ENCODE data around the gene HERC5. TPM values are rescaled to one million over a fixed set of nuclear protein-coding genes. Genes with fewer than 3 reads are reported as not detected.
A peak's percentile ranks its signal among the peaks of the same experiment; 100 is the strongest.

HERC5 gene
- total RNA-seq, 1 experiment from 2014 or later, result 7.2 TPM

GRCh38 chr4:88527787-88528186 lies 70.9 kb downstream of the HERC5 start:
- H3K27ac ChIP-seq (ENCODE audit: low read depth, low read length), result no peak overlapping the region
- intact Hi-C loops (cut with micrococcal nuclease), result no loop called here
- no peak overlapping the region for H3K4me2 ChIP-seq (ENCODE audit: low read length)
- H2AFZ ChIP-seq (ENCODE audit: low read depth, low read length, poor library complexity, severe bottlenecking), result no peak overlapping the region
- H3K4me3 ChIP-seq (replicated peaks in 1 of 2; ENCODE audit: low read depth in 1 of 2, low read length in 2 of 2), result no peak overlapping the region
- no peak overlapping the region for H3K9ac ChIP-seq (ENCODE audit: low read length)
- ChIA-PET CTCF (interaction anchor here (1.2 to 2.3 kb wide), 3 partner anchors 132 to 495 kb away, joined by 3 to 23 read pairs (median 6); no protein-coding TSS in a partner anchor), RAD21 (ENCODE audit: low non-redundant PET in 1 of 2, low total read pairs in 2 of 2, uncharacterized antibody in 2 of 2, unreplicated experiment in 2 of 2) (interaction anchor here (0.7 to 1.7 kb wide), 2 partner anchors 119 to 132 kb away, joined by 4 to 5 read pairs; no protein-coding TSS in a partner anchor), POLR2A (no interaction called here)
- H3K9me2 ChIP-seq (ENCODE audit: insufficient read depth), result no peaks in the 10 kb centered on the region
- ATAC-seq, result no peak
- no peaks in the 10 kb centered on the region for H3K27me3 ChIP-seq (ENCODE audit: insufficient read depth, low read length)
- BruUV-seq (replicated peaks), result no TSS peak
- no peaks in the 10 kb centered on the region for H4K20me1 ChIP-seq (ENCODE audit: insufficient read depth)
- H3K4me1 ChIP-seq (ENCODE audit: control insufficient read depth in 1 of 2, insufficient read depth in 2 of 2, low read length in 2 of 2), result peaks cover 6 to 15% of the 10 kb centered on the region in 2 experiments; a peak in 3 of 4 replicates
- no peak for DNase-seq (ENCODE audit: low read depth, low spot score)
- H3K9me3 ChIP-seq (ENCODE audit: control insufficient read depth in 1 of 2, insufficient read depth in 1 of 2, low read depth in 1 of 2, low read length in 2 of 2), result no peaks in the 10 kb centered on the region
- H3K36me3 ChIP-seq (ENCODE audit: control insufficient read depth in 1 of 2, insufficient read depth in 2 of 2, low read length in 2 of 2), result no peaks in the 10 kb centered on the region
- peaks cover 6% of the 10 kb centered on the region for H3K79me2 ChIP-seq (ENCODE audit: insufficient read depth, low read length)
- no peak for TF ChIP-seq CBX3 (IDR thresholded peaks at IDR 0.05; ENCODE audit: low read depth)
- TF ChIP-seq EZH2 (IDR thresholded peaks at IDR 0.05), result no peak
- TF ChIP-seq POLR2A (IDR thresholded peaks at IDR 0.05; ENCODE audit: borderline replicate concordance, extremely low read depth, insufficient read depth, insufficient read length), result no peak
- TF ChIP-seq SP1 (IDR thresholded peaks at IDR 0.05; ENCODE audit: low read depth), result no peak
- no peak for TF ChIP-seq POLR2AphosphoS5 (IDR thresholded peaks at IDR 0.05; ENCODE audit: low read depth, low read length)
- no peak for TF ChIP-seq FOSL1 (IDR thresholded peaks at IDR 0.05; ENCODE audit: low read depth)
- no peak for TF ChIP-seq RAD21 (IDR thresholded peaks at IDR 0.05; ENCODE audit: low read depth)
- no peak for TF ChIP-seq ZFX (IDR thresholded peaks at IDR 0.05)
- no peak for TF ChIP-seq ATF3 (IDR thresholded peaks at IDR 0.05)
- TF ChIP-seq JUND (IDR thresholded peaks at IDR 0.05), result no peak
- TF ChIP-seq MAX (IDR thresholded peaks at IDR 0.05), result no peak
- no peak for TF ChIP-seq ELF1 (IDR thresholded peaks at IDR 0.05; ENCODE audit: borderline replicate concordance, low read depth)

- Histone ChIP-seq H2AFZ (ENCODE audit: low read depth, low read length, poor library complexity, severe bottlenecking) (no peak overlapping the region), H3K4me1 (ENCODE audit: control insufficient read depth in 1 of 2, insufficient read depth in 2 of 2, low read length in 2 of 2) (peaks cover 6 to 15% of the 10 kb centered on the region in 2 experiments; a peak in 3 of 4 replicates), H3K4me2 (ENCODE audit: low read length) (no peak overlapping the region), H3K27ac (ENCODE audit: low read depth, low read length) (no peak overlapping the region), H3K9me3 (ENCODE audit: control insufficient read depth in 1 of 2, insufficient read depth in 1 of 2, low read depth in 1 of 2, low read length in 2 of 2) (no peaks in the 10 kb centered on the region), H3K36me3 (ENCODE audit: control insufficient read depth in 1 of 2, insufficient read depth in 2 of 2, low read length in 2 of 2) (no peaks in the 10 kb centered on the region), H3K9ac (ENCODE audit: low read length) (no peak overlapping the region), H3K9me2 (ENCODE audit: insufficient read depth) (no peaks in the 10 kb centered on the region), H3K79me2 (ENCODE audit: insufficient read depth, low read length) (no peaks in the 10 kb centered on the region), H4K20me1 (ENCODE audit: insufficient read depth) (no peaks in the 10 kb centered on the region), H3K27me3 (ENCODE audit: insufficient read depth, low read length) (no peaks in the 10 kb centered on the region), H3K4me3 (replicated peaks in 1 of 2; ENCODE audit: low read depth in 1 of 2, low read length in 2 of 2) (no peak overlapping the region)
- ChIA-PET POLR2A (no interaction called here), RAD21 (ENCODE audit: low non-redundant PET in 1 of 2, low total read pairs in 2 of 2, uncharacterized antibody in 2 of 2, unreplicated experiment in 2 of 2) (no interaction called here), CTCF (interaction anchor here (1.5 kb wide), 1 partner anchor 130 kb away, joined by 6 read pairs; no protein-coding TSS in a partner anchor)
- TF ChIP-seq EGR1 (IDR thresholded peaks at IDR 0.05; ENCODE audit: low read depth) (no peak), RAD21 (IDR thresholded peaks at IDR 0.05; ENCODE audit: low read depth) (peak; percentile 52), CTCF (IDR thresholded peaks at IDR 0.05 in 2 of 3, conservative IDR thresholded peaks at IDR 0.05 in 1 of 3; ENCODE audit: borderline replicate concordance in 1 of 3, insufficient read depth in 1 of 3, low read depth in 2 of 3, low read length in 2 of 3) (peak in 1 of 3 experiments; percentile 26; a peak in 2 of 6 replicates)
- ATAC-seq (no peak), DNase-seq (ENCODE audit: low read depth, low spot score) (no peak)
- intact Hi-C loops (cut with micrococcal nuclease), result no loop called here
- BruUV-seq (replicated peaks), result no TSS peak
These were observed 71.9 kb downstream of the HERC5 start for GRCh38 chr4:88528861-88529260.
